ENCODE data around the gene C17orf58. TPM values are rescaled to one million over a fixed set of nuclear protein-coding genes. Genes with fewer than 3 reads are reported as not detected.

C17orf58 gene
- total and polyA plus RNA-seq, 9 of the 15 experiments (the other 6 are each of a cell fraction or from before 2014, with no cell fraction given) = 8.6 to 37.4 (median 27.6) TPM

- no peak for TF ChIP-seq ZNF407 (IDR thresholded peaks at IDR 0.05; ENCODE audit: low read depth)
- TF ChIP-seq POLR2A (conservative IDR thresholded peaks at IDR 0.05) = no peak
- no peak for TF ChIP-seq HNRNPK (IDR thresholded peaks at IDR 0.05; ENCODE audit: low read depth, low read length, poor library complexity, severe bottlenecking)
- no peak for TF ChIP-seq ZBTB17 (CRISPR knock-in tag; IDR thresholded peaks at IDR 0.05)
Observed at GRCh38 chr17:68019336-68019674, 23.0 kb upstream of the C17orf58 start (continued).
